Activated CD8-positive, alpha-beta T cell treated with anti-CD3 and anti-CD28 coated beads for 36 hours (primary cell): ENCODE measurements around the gene AHI1. TPM values are rescaled to one million over a fixed set of nuclear protein-coding genes. Genes with fewer than 3 reads are reported as not detected.

Experiments
- ATAC-seq: fragments of 200-7000 bp; cut with Tn5 transposase; one replicate; pipeline ENCODE4 v1.10.0; 2021; ENCODE audit warnings: mild to moderate bottlenecking, moderate library complexity
- CTCF ChIA-PET: fragments of 350-600 bp; sonication (Branson Sonifier 250); formaldehyde crosslinking; loops from one replicate; lab custom pipeline; 2021; ENCODE audit warnings: antibody characterized with exemption; lab: Charles Lee
- POLR2A ChIA-PET: fragments of 350-600 bp; sonication (Branson Sonifier 250); formaldehyde crosslinking; loops from one replicate; lab custom pipeline; 2021; ENCODE audit warnings: antibody characterized with exemption; lab: Charles Lee
- DNase-seq: peaks from one replicate; pipeline ENCODE4 v3.0.0-alpha.2; 2020
- H3K27ac Mint-ChIP-seq: one replicate; pipeline ENCODE4 v1.8.0; 2021; ENCODE audit warnings: mild to moderate bottlenecking, mixed read lengths
- H3K27me3 Mint-ChIP-seq: one replicate; pipeline ENCODE4 v1.8.0; 2021; ENCODE audit warnings: mixed read lengths
- H3K36me3 Mint-ChIP-seq: one replicate; pipeline ENCODE4 v1.8.0; 2021; ENCODE audit warnings: low read depth, mixed read lengths
- H3K4me1 Mint-ChIP-seq: one replicate; pipeline ENCODE4 v1.8.0; 2021; ENCODE audit warnings: low read depth, mixed read lengths
- H3K4me3 Mint-ChIP-seq: one replicate; pipeline ENCODE4 v1.8.0; 2021; ENCODE audit warnings: mild to moderate bottlenecking, moderate library complexity, mixed read lengths
- H3K9me3 Mint-ChIP-seq: one replicate; pipeline ENCODE4 v1.8.0; 2021; ENCODE audit warnings: mixed read lengths
- CTCF ChIP-seq: fragments of 200-600 bp; IDR thresholded peaks from one replicate; pipeline ENCODE4 v1.8.0; 2022; ENCODE audit warnings: antibody characterized with exemption, mild to moderate bottlenecking
- intact Hi-C: fragments of 100-400 bp; cut with micrococcal nuclease; formaldehyde crosslinking; loops from one replicate; pipeline ENCODE4 v1.10.0; 2022
- total RNA-seq, 2 experiments: library from RNA; stranded (reverse); gene quantifications; one replicate each; pipeline ENCODE4 v1.2.3, GENCODE V29; 2021

AHI1 gene
- total RNA-seq, 2 experiments from 2014 or later = 32.1 to 33.3 TPM

GRCh38 chr6:135322427-135323201, 174.9 kb downstream of the AHI1 start:
- ATAC-seq = peak; percentile 60
- H3K4me3 Mint-ChIP-seq = peak overlapping the region; percentile 26
- intact Hi-C loops = loop anchor here (5.0 kb wide), 1 partner anchor 345 kb away; no protein-coding TSS in a partner anchor
- POLR2A ChIA-PET = interaction anchor here (0.8 to 1.4 kb wide), 4 partner anchors 9 to 1050 kb away, joined by 3 to 4 read pairs (median 3); no protein-coding TSS in a partner anchor
- H3K27ac Mint-ChIP-seq = peak overlapping the region; percentile 76
- H3K27me3 Mint-ChIP-seq = no peaks in the 10 kb centered on the region
- H3K36me3 Mint-ChIP-seq = peaks cover 14% of the 10 kb centered on the region
- TF ChIP-seq CTCF = no peak
- H3K9me3 Mint-ChIP-seq = no peaks in the 10 kb centered on the region
- CTCF ChIA-PET = interaction anchor here (0.8 to 1.6 kb wide), 3 partner anchors 10 to 98 kb away, joined by 3 to 4 read pairs (median 3); no protein-coding TSS in a partner anchor
- peak; percentile 19 for DNase-seq
- H3K4me1 Mint-ChIP-seq = peaks cover 17% of the 10 kb centered on the region

- Mint-ChIP-seq H3K9me3 (no peaks in the 10 kb centered on the region), H3K4me3 (no peak overlapping the region), H3K4me1 (peaks cover 17% of the 10 kb centered on the region), H3K27me3 (no peaks in the 10 kb centered on the region), H3K36me3 (peaks cover 18% of the 10 kb centered on the region), H3K27ac (no peak overlapping the region)
- ChIA-PET POLR2A (interaction anchor here (0.6 kb wide), 1 partner anchor 95 kb away, joined by 4 read pairs; no protein-coding TSS in a partner anchor), CTCF (interaction anchor here (0.5 to 1.2 kb wide), 2 partner anchors 43 to 447 kb away, joined by 3 read pairs; no protein-coding TSS in a partner anchor)
- intact Hi-C loops = loop anchor here (5.0 kb wide), 1 partner anchor 344 kb away; no protein-coding TSS in a partner anchor
- no peak for DNase-seq
- TF ChIP-seq CTCF = no peak
- ATAC-seq = no peak
These were observed 176.6 kb downstream of the AHI1 start for GRCh38 chr6:135320721-135321621.

- Mint-ChIP-seq H3K9me3 (no peaks in the 10 kb centered on the region), H3K27me3 (no peaks in the 10 kb centered on the region), H3K4me3 (no peak overlapping the region), H3K27ac (no peak overlapping the region), H3K4me1 (peaks cover 17% of the 10 kb centered on the region), H3K36me3 (peaks cover 23% of the 10 kb centered on the region)
- TF ChIP-seq CTCF = no peak
- ChIA-PET CTCF (interaction anchor here (1.0 to 1.2 kb wide), 2 partner anchors 17 to 42 kb away, joined by 3 read pairs; no protein-coding TSS in a partner anchor), POLR2A (no interaction called here)
- no peak for ATAC-seq
- DNase-seq = no peak
- intact Hi-C loops = loop anchor here (5.0 kb wide), 1 partner anchor 343 kb away; no protein-coding TSS in a partner anchor
These were observed 177.7 kb downstream of the AHI1 start for GRCh38 chr6:135319819-135320218.

- Mint-ChIP-seq H3K36me3 (peaks cover 23% of the 10 kb centered on the region), H3K27ac (no peak overlapping the region), H3K4me1 (peaks cover 17% of the 10 kb centered on the region), H3K27me3 (no peaks in the 10 kb centered on the region), H3K4me3 (no peak overlapping the region), H3K9me3 (no peaks in the 10 kb centered on the region)
- CTCF ChIA-PET = interaction anchor here (1.0 kb wide), 1 partner anchor 16 kb away, joined by 3 read pairs; no protein-coding TSS in a partner anchor
- POLR2A ChIA-PET = no interaction called here
- DNase-seq (no peak), ATAC-seq (no peak)
- TF ChIP-seq CTCF = no peak
- intact Hi-C loops = no loop called here
These were observed 178.6 kb downstream of the AHI1 start for GRCh38 chr6:135318738-135319469.
